HG02885 (cell line): ENCODE results near the gene PKIB.

Experiments
- ATAC-seq: cut with Tn5 transposase; IDR thresholded peaks from one replicate; pipeline ENCODE4 v1.9.1; 2021; ENCODE audit warnings: mild to moderate bottlenecking; ENCODE audit not compliant: unreplicated experiment, poor library complexity

The PKIB gene

GRCh38 chr6:122663981-122664380, 53.8 kb downstream of the PKIB start:
- ATAC-seq = no peak

- ATAC-seq = no peak
These were observed 55.7 kb downstream of the PKIB start for GRCh38 chr6:122665929-122666328.

- no peak for ATAC-seq
These were observed 56.2 kb downstream of the PKIB start for GRCh38 chr6:122666418-122666817.

GRCh38 chr6:122669418-122669817, 59.2 kb downstream of the PKIB start:
- ATAC-seq = no peak

GRCh38 chr6:122669868-122670267, 59.7 kb downstream of the PKIB start:
- no peak for ATAC-seq

GRCh38 chr6:122671251-122671650, 61.0 kb downstream of the PKIB start:
- ATAC-seq = no peak

- ATAC-seq = peak; percentile 55
These were observed 63.2 kb downstream of the PKIB start for GRCh38 chr6:122673343-122673961.

GRCh38 chr6:122676146-122676545, 65.9 kb downstream of the PKIB start:
- no peak for ATAC-seq

GRCh38 chr6:122676688-122677087, 66.5 kb downstream of the PKIB start:
- ATAC-seq = no peak

- ATAC-seq = no peak
These were observed 67.2 kb downstream of the PKIB start for GRCh38 chr6:122677406-122677805.

- ATAC-seq = no peak
These were observed 68.6 kb downstream of the PKIB start for GRCh38 chr6:122678841-122679240.

- ATAC-seq = no peak
These were observed 71.5 kb downstream of the PKIB start for GRCh38 chr6:122681705-122682104.

GRCh38 chr6:122683989-122684651, 73.9 kb downstream of the PKIB start:
- ATAC-seq = no peak

GRCh38 chr6:122692175-122692598, 82.0 kb downstream of the PKIB start:
- ATAC-seq = no peak

- no peak for ATAC-seq
These were observed 82.8 kb downstream of the PKIB start for GRCh38 chr6:122692807-122693580.

- no peak for ATAC-seq
These were observed 83.9 kb downstream of the PKIB start for GRCh38 chr6:122694075-122694474.

GRCh38 chr6:122694602-122695001, 84.4 kb downstream of the PKIB start:
- ATAC-seq = no peak

- no peak for ATAC-seq
These were observed 85.0 kb downstream of the PKIB start for GRCh38 chr6:122695188-122695587.

- no peak for ATAC-seq
These were observed 85.9 kb downstream of the PKIB start for GRCh38 chr6:122696079-122696478.

GRCh38 chr6:122696853-122697252, 86.6 kb downstream of the PKIB start:
- no peak for ATAC-seq

- ATAC-seq = no peak
These were observed 87.3 kb downstream of the PKIB start for GRCh38 chr6:122697458-122697857.
